Lower leg skin (tissue), 4 donors: ENCODE data around the gene AXL. TPM values are rescaled to one million over a fixed set of nuclear protein-coding genes. Genes with fewer than 3 reads are reported as not detected.

Experiments used
- DNase-seq, 2 donors: peaks; one replicate each; pipeline ENCODE4 v3.0.0-alpha.2; 2019; ENCODE audit warnings: low spot score in 2 of 2
- H3K4me3 ChIP-seq: fragments of 200-600 bp; sonication (generic); 2 replicates; pipeline ENCODE4 v1.5.1; 2017; ENCODE audit warnings: mild to moderate bottlenecking, low read depth; ENCODE audit not compliant: poor library complexity, severe bottlenecking
- POLR2A ChIP-seq, 2 donors: fragments of 450-650 bp; IDR thresholded peaks; one replicate each; pipeline ENCODE4 v1.6.1; 2016 to 2017; ENCODE audit warnings: antibody characterized with exemption in 2 of 2, mild to moderate bottlenecking in 1 of 2, moderate library complexity in 1 of 2
- WGBS, 2 donors: methylation state at CpG; one replicate each; pipeline ENCODE4 v1.1.5; 2018; 5-methylcytosine and 5-hydroxymethylcytosine counted together
- intact Hi-C: fragments of 100-400 bp; cut with DNase I; formaldehyde crosslinking; loops from one replicate; pipeline ENCODE4 v1.15.0; 2023; ENCODE audit warnings: low total_unique reads
- total RNA-seq, 4 donors: library from RNA; depleted of rRNA; stranded (reverse); fragments of >200 nt; gene quantifications; one replicate each; pipeline ENCODE4 v1.1.0, GENCODE V29; 2016
- TF ChIP-seq, protein P1 (sequence below), 3 donors: fragments of 450-650 bp; IDR thresholded peaks; one replicate each; pipeline ENCODE4 v1.5.1; 2016; ENCODE audit warnings: antibody characterized with exemption in 3 of 3, mild to moderate bottlenecking in 3 of 3, moderate library complexity in 2 of 3

The AXL gene
- total RNA-seq, 4 donors from 2014 or later, result 17.3 to 86.2 (median 56.7) TPM

GRCh38 chr19:41263042-41263849, 44.2 kb downstream of the AXL start:
- DNase-seq, result peak; percentile 63 to 93
- TF ChIP-seq, protein P1, sequence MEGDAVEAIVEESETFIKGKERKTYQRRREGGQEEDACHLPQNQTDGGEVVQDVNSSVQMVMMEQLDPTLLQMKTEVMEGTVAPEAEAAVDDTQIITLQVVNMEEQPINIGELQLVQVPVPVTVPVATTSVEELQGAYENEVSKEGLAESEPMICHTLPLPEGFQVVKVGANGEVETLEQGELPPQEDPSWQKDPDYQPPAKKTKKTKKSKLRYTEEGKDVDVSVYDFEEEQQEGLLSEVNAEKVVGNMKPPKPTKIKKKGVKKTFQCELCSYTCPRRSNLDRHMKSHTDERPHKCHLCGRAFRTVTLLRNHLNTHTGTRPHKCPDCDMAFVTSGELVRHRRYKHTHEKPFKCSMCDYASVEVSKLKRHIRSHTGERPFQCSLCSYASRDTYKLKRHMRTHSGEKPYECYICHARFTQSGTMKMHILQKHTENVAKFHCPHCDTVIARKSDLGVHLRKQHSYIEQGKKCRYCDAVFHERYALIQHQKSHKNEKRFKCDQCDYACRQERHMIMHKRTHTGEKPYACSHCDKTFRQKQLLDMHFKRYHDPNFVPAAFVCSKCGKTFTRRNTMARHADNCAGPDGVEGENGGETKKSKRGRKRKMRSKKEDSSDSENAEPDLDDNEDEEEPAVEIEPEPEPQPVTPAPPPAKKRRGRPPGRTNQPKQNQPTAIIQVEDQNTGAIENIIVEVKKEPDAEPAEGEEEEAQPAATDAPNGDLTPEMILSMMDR (IDR thresholded peaks at IDR 0.05), result no peak
- TF ChIP-seq POLR2A (IDR thresholded peaks at IDR 0.05), result peak in 1 of 2 donors; percentile 65
- intact Hi-C loops, result loop anchor here (5.0 kb wide), 1 partner anchor 61 kb away; no protein-coding TSS in a partner anchor

GRCh38 chr19:41263850-41264580, 45.0 kb downstream of the AXL start, which contains the start of gene HNRNPUL1:
Gene HNRNPUL1 (plus strand): TSS chr19:41264372. CDS start chr19:41264504, 132 bp downstream.
- intact Hi-C loops, result loop anchor here (5.0 kb wide), 1 partner anchor 62 kb away; no protein-coding TSS in a partner anchor
- TF ChIP-seq, protein P1 (IDR thresholded peaks at IDR 0.05), result peak in 1 of 3 donors; percentile 6
- no peak for TF ChIP-seq POLR2A (IDR thresholded peaks at IDR 0.05)
- peak within 1 kb of the TSS; percentile 86 for H3K4me3 ChIP-seq

More at GRCh38 chr19:41263042-41263849, 44.2 kb downstream of the AXL start:
- H3K4me3 ChIP-seq, result peak overlapping the region; percentile 45
- WGBS, 2 donors, result 0% methylated on average over 45 to 46 of the region's 46 CpGs

GRCh38 chr19:41264581-41265394, 45.8 kb downstream of the AXL start:
- WGBS, 2 donors, result 0 to 1% methylated on average over 18 to 57 of the region's 75 CpGs
- intact Hi-C loops, result loop anchor here (5.0 kb wide), 1 partner anchor 62 kb away; no protein-coding TSS in a partner anchor
- TF ChIP-seq, protein P1 (IDR thresholded peaks at IDR 0.05), result no peak
- no peak for TF ChIP-seq POLR2A (IDR thresholded peaks at IDR 0.05)

More at GRCh38 chr19:41263850-41264580, 45.0 kb downstream of the AXL start, which contains the start of gene HNRNPUL1:
- WGBS, 2 donors, result 1% methylated on average over 43 to 55 of the region's 55 CpGs
- peak; percentile 100 for DNase-seq

DNA sequence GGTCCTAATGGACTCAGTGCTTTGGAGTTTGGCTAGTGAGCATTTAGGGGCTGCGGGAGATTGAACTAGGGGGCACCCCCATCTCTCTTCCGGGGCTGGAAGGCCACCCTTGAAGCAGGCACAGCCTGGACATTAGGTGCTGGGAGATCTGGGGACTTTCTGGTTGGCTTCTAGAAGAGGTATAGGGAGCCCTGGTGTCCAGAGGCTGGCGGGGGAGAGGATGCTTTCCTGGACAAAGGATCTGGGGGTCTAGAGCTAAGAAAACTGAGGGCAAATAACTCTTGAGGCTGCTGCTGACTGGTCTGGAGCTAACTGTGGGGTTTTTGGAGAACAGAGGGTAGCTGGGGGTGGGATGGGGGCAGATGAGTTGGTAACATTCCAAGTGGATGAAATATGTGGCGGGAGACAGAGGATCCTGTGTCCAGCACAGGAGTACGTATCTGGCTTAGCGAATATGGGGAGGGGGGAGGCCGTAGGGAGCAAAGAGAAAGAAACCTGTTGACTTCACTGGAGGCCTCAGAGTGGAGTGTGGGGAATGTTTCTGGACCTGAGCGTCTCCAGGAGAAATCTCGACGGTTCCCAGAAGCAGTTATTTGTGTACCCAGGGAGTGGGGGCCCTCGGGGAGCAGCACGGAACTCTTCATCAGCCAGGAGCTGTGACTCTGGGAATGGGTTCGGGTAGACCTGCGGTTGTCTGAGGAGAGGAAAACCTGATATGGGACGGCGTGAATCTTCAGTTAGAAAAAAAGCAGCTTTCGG, 46.6 kb downstream of the AXL start:
- WGBS, 2 donors, result 7 to 8% methylated on average over 17 of the region's 17 CpGs
- intact Hi-C loops, result no loop called here
- peak overlapping the region; percentile 86 for H3K4me3 ChIP-seq
- TF ChIP-seq POLR2A (IDR thresholded peaks at IDR 0.05), result no peak
- TF ChIP-seq, protein P1 (IDR thresholded peaks at IDR 0.05), result no peak
- DNase-seq, result no peak

More at GRCh38 chr19:41264581-41265394, 45.8 kb downstream of the AXL start:
- peak overlapping the region; percentile 86 for H3K4me3 ChIP-seq
- DNase-seq, result peak; percentile 39 to 91
